Ishikawa (cell line): Measurements from ENCODE around the gene TNNI3K.

Experiments
- CEBPB ChIP-seq: IDR thresholded peaks from 2 replicates; pipeline ENCODE4 v1.6.1; 2012
- EGR1 ChIP-seq: IDR thresholded peaks from 2 replicates; pipeline ENCODE4 v1.6.1; 2012
- EP300 ChIP-seq: IDR thresholded peaks from 2 replicates; pipeline ENCODE4 v1.6.1; 2012; ENCODE audit warnings: borderline replicate concordance
- FOXM1 ChIP-seq: IDR thresholded peaks from 2 replicates; pipeline ENCODE4 v1.6.1; 2012; ENCODE audit warnings: low read depth, borderline replicate concordance
- RAD21 ChIP-seq: IDR thresholded peaks from 2 replicates; pipeline ENCODE4 v1.6.1; 2012; ENCODE audit warnings: low read depth
- REST ChIP-seq: IDR thresholded peaks from 2 replicates; pipeline ENCODE4 v1.6.1; 2012; ENCODE audit warnings: low read depth, mild to moderate bottlenecking
- YY1 ChIP-seq: IDR thresholded peaks from 2 replicates; pipeline ENCODE4 v1.6.1; 2012; ENCODE audit warnings: low read depth
- TF ChIP-seq, protein P1 (sequence below): IDR thresholded peaks from 2 replicates; pipeline ENCODE4 v1.6.1; 2012

- TF ChIP-seq FOXM1 (no peak), CEBPB (no peak), EP300 (no peak), YY1 (no peak), EGR1 (no peak), REST (no peak), RAD21 (no peak)
- TF ChIP-seq, protein P1, sequence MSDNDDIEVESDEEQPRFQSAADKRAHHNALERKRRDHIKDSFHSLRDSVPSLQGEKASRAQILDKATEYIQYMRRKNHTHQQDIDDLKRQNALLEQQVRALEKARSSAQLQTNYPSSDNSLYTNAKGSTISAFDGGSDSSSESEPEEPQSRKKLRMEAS, result no peak
Measured at GRCh38 chr1:74195339-74195738, 39.8 kb upstream of the TNNI3K start.
